Keratinocyte (primary cell): ENCODE data around the gene TMEM135. TPM values are rescaled to one million over a fixed set of nuclear protein-coding genes. Genes with fewer than 3 reads are reported as not detected.

Source experiments
- DNase-seq: peaks from one replicate; pipeline ENCODE4 v3.0.0-alpha.2; 2011; ENCODE audit warnings: low read depth, missing footprints, low spot score
- FAIRE-seq: peaks from 2 replicates; lab custom pipeline; 2011; peaks lifted over from hg19 to GRCh38; lab: Jason Lieb, UNC
- H2AFZ ChIP-seq: 2 replicates; pipeline ENCODE4 v1.6.0; 2012; ENCODE audit warnings: low read length, control low read depth, inconsistent platforms; ENCODE audit not compliant: control insufficient read depth
- H3K27ac ChIP-seq: 2 replicates; pipeline ENCODE4 v1.5.1; 2011; ENCODE audit warnings: low read length; ENCODE audit not compliant: control insufficient read depth, insufficient read depth
- H3K27me3 ChIP-seq: 3 replicates; pipeline ENCODE4 v1.6.0; 2011; ENCODE audit warnings: low read length; ENCODE audit not compliant: control insufficient read depth, insufficient read depth; ENCODE audit errors: extremely low read depth
- H3K36me3 ChIP-seq, 2 experiments: 2 replicates in 1 of 2; 3 replicates in 1 of 2; pipeline ENCODE4 v1.5.1; 2011; ENCODE audit warnings: low read length in 2 of 2, mild to moderate bottlenecking in 1 of 2; ENCODE audit not compliant: control insufficient read depth in 2 of 2, insufficient read depth in 2 of 2; ENCODE audit errors: extremely low read depth in 1 of 2
- H3K4me1 ChIP-seq: 3 replicates; pipeline ENCODE4 v1.5.1; 2011; ENCODE audit warnings: low read length; ENCODE audit not compliant: control insufficient read depth, insufficient read depth; ENCODE audit errors: extremely low read depth
- H3K4me2 ChIP-seq: 3 replicates; pipeline ENCODE4 v1.6.0; 2011; ENCODE audit warnings: low read depth, low read length; ENCODE audit not compliant: control insufficient read depth, insufficient read depth; ENCODE audit errors: extremely low read depth
- H3K4me3 ChIP-seq, 3 experiments: fragments of 200-600 bp in 1 of 3; sonication (generic) in 1 of 3; 2 replicates in 2 of 3; 3 replicates in 1 of 3; pipeline ENCODE4 v1.5.1; 2011 to 2016; ENCODE audit warnings: low read length in 3 of 3, mild to moderate bottlenecking in 3 of 3, control low read depth in 2 of 3, inconsistent platforms in 1 of 3, low read depth in 1 of 3, mixed read lengths in 1 of 3, mixed run types in 1 of 3, moderate library complexity in 1 of 3; ENCODE audit not compliant: control insufficient read depth in 2 of 3, insufficient read depth in 2 of 3; ENCODE audit errors: extremely low read depth in 1 of 3
- H3K79me2 ChIP-seq: 2 replicates; pipeline ENCODE4 v1.6.0; 2012; ENCODE audit warnings: low read length; ENCODE audit not compliant: control insufficient read depth, insufficient read depth
- H3K9ac ChIP-seq: 3 replicates; pipeline ENCODE4 v1.6.0; 2011; ENCODE audit warnings: low read length; ENCODE audit not compliant: control insufficient read depth, insufficient read depth; ENCODE audit errors: extremely low read depth
- H3K9me1 ChIP-seq: 3 replicates; pipeline ENCODE4 v1.6.0; 2011; ENCODE audit warnings: low read length; ENCODE audit not compliant: control insufficient read depth, insufficient read depth; ENCODE audit errors: extremely low read depth
- H3K9me3 ChIP-seq: 2 replicates; pipeline ENCODE4 v1.5.1; 2012; ENCODE audit warnings: low read depth, low read length; ENCODE audit not compliant: control insufficient read depth
- H4K20me1 ChIP-seq: 3 replicates; pipeline ENCODE4 v1.6.0; 2011; ENCODE audit warnings: low read length; ENCODE audit not compliant: control insufficient read depth, insufficient read depth; ENCODE audit errors: extremely low read depth
- EZH2 ChIP-seq: IDR thresholded peaks from one replicate; pipeline ENCODE4 v1.6.1; 2012; ENCODE audit warnings: inconsistent platforms, mild to moderate bottlenecking, low read length, moderate library complexity
- dilution Hi-C: fragments of 300-500 bp; cut with MboI; formaldehyde crosslinking; loops from one replicate; pipeline ENCODE4 v1.7.0; 2020; ENCODE audit warnings: low sequenced_read_pairs; ENCODE audit not compliant: extremely low pct_ligation_motif_present
- polyA plus RNA-seq, 5 experiments: library from polyadenylated mRNA; depleted of rRNA in 3 of 5; stranded (reverse) in 3 of 5; stranded (forward) in 1 of 5; unstranded in 1 of 5; fragments of >200 nt; gene quantifications; 1 replicate in 1 of 5; 2 replicates in 3 of 5; 3 replicates in 1 of 5; pipeline versions ENCODE4 v1.2.1 to v1.2.3, GENCODE V29; 2011 to 2012; ENCODE audit warnings: missing spikeins in 2 of 5, low read depth in 1 of 5, low replicate concordance in 1 of 5
- TF ChIP-seq, protein P1 (sequence below), 3 experiments: IDR thresholded peaks in 1 of 3; conservative IDR thresholded peaks in 1 of 3; optimal IDR thresholded peaks in 1 of 3; 2 replicates in 2 of 3; 3 replicates in 1 of 3; pipeline versions ENCODE3 to v1.5.1; 2011; ENCODE audit warnings: low read length in 3 of 3, mild to moderate bottlenecking in 3 of 3, moderate library complexity in 2 of 3, control low read depth in 1 of 3, inconsistent platforms in 1 of 3; ENCODE audit not compliant: insufficient read depth in 2 of 3; ENCODE audit errors: extremely low read depth in 1 of 3

TMEM135 gene
- polyA plus RNA-seq, 1 donor (not counting 4 experiments of a cell fraction or from before 2014, with no cell fraction given), result 15.0 TPM

DNA sequence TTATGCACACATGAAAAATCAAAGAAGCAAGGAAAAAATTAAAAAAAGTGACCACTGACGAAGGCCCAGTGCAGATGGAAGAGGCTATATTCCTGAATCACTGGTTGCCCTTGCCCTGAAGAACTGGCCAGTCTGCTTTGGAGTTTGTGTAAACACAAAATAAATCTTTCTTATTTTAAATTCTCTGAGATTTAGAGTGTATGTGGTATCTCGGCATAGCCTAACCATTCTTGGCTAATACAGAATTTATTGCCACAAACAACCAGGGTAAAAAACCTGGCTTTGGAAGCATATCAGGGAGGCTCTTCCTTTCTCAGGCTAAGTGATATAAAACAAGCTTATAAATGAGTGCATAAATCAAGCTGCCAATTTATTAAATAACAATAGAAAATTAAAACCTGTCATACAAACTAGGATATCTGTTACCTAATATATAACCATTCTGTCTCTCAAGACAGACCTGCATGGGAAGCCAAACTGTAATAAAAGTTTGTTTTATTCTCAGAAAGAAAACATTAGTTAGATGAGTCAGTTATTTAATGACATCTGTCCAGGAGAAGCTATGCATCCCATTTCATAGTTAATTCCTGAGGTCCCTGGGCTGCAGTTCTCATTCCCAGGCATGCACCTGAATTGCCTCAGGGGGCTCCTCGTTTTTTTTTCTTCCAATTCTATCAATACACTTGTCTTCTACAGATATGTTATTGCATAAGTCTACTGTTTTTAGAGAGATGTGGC, 6.1 kb upstream of the TMEM135 start:
- Histone ChIP-seq H4K20me1 (no peaks in the 10 kb centered on the region), H3K27me3 (no peaks in the 10 kb centered on the region), H3K4me3 (no peak overlapping the region), H3K9ac (no peak overlapping the region), H3K36me3 (no peaks in the 10 kb centered on the region), H3K4me2 (no peak overlapping the region), H3K9me3 (no peaks in the 10 kb centered on the region), H3K79me2 (no peaks in the 10 kb centered on the region), H3K4me1 (peaks cover 15% of the 10 kb centered on the region), H2AFZ (no peak overlapping the region), H3K9me1 (no peaks in the 10 kb centered on the region), H3K27ac (no peak overlapping the region)
- DNase-seq (no peak), FAIRE-seq (no peak)
- TF ChIP-seq, protein P1, sequence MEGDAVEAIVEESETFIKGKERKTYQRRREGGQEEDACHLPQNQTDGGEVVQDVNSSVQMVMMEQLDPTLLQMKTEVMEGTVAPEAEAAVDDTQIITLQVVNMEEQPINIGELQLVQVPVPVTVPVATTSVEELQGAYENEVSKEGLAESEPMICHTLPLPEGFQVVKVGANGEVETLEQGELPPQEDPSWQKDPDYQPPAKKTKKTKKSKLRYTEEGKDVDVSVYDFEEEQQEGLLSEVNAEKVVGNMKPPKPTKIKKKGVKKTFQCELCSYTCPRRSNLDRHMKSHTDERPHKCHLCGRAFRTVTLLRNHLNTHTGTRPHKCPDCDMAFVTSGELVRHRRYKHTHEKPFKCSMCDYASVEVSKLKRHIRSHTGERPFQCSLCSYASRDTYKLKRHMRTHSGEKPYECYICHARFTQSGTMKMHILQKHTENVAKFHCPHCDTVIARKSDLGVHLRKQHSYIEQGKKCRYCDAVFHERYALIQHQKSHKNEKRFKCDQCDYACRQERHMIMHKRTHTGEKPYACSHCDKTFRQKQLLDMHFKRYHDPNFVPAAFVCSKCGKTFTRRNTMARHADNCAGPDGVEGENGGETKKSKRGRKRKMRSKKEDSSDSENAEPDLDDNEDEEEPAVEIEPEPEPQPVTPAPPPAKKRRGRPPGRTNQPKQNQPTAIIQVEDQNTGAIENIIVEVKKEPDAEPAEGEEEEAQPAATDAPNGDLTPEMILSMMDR (optimal IDR thresholded peaks at IDR 0.05 in 1 of 3, IDR thresholded peaks at IDR 0.05 in 1 of 3, conservative IDR thresholded peaks at IDR 0.05 in 1 of 3; ENCODE audit: extremely low read depth in 1 of 3, insufficient read depth in 2 of 3, low read length in 3 of 3), result no peak
- no peak for TF ChIP-seq EZH2
- dilution Hi-C loops, result no loop called here

DNA sequence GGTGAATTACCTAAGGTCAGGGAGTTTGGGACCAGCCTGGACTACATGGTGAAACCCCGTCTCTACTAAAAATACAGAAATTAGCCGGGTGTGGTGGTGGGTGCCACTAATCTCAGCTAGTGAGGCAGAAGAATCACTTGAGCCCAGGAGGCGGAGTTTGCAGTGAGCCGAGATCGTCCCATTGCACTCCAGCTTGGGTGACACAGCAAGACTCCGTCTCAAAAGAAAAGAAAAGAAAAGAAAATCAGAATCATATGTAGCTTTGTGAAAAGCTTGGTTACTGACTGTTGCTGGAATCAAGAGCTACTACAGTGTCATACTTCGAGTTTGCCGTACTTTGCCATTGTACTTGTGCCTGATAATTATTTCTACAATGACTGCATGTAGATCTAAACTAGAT, 4.2 kb upstream of the TMEM135 start:
- FAIRE-seq, result no peak

More for the DNA sequence above, 4.2 kb upstream of the TMEM135 start:
- H3K9me3 ChIP-seq, result no peaks in the 10 kb centered on the region
- H3K4me1 ChIP-seq, result peaks cover 14% of the 10 kb centered on the region
- H4K20me1 ChIP-seq, result no peaks in the 10 kb centered on the region
- H3K27ac ChIP-seq, result no peak overlapping the region
- H3K9ac ChIP-seq, result no peak overlapping the region
- no peaks in the 10 kb centered on the region for H3K27me3 ChIP-seq
- H3K4me2 ChIP-seq, result no peak overlapping the region
- no peaks in the 10 kb centered on the region for H3K36me3 ChIP-seq
- no peak for DNase-seq
- peaks cover 7% of the 10 kb centered on the region for H3K79me2 ChIP-seq
- dilution Hi-C loops, result no loop called here
- no peaks in the 10 kb centered on the region for H3K9me1 ChIP-seq
- H3K4me3 ChIP-seq, result no peak overlapping the region
- no peak for TF ChIP-seq EZH2
- TF ChIP-seq, protein P1 (optimal IDR thresholded peaks at IDR 0.05 in 1 of 3, IDR thresholded peaks at IDR 0.05 in 1 of 3, conservative IDR thresholded peaks at IDR 0.05 in 1 of 3; ENCODE audit: extremely low read depth in 1 of 3, insufficient read depth in 2 of 3, low read length in 3 of 3), result no peak
- no peak overlapping the region for H2AFZ ChIP-seq
